NB4 (cell line): ENCODE measurements around the gene COX8C.

Experiments
- CTCF ChIP-seq: IDR thresholded peaks from one replicate; pipeline ENCODE4 v1.5.1; 2012; ENCODE audit warnings: low read depth, low read length
- POLR2A ChIP-seq: IDR thresholded peaks from 2 replicates; pipeline ENCODE4 v1.6.1; 2011; ENCODE audit warnings: mild to moderate bottlenecking; ENCODE audit not compliant: insufficient read length; ENCODE audit errors: extremely low read depth

GRCh38 chr14:93346926-93347721, at the start of gene COX8C:
- TF ChIP-seq CTCF (no peak), POLR2A (no peak)
